ENCODE data around the gene FTH1.
A peak's percentile ranks its signal among the peaks of the same experiment; 100 is the strongest.

Gene FTH1

GRCh38 chr11:61949169-61950034 lies 18.0 kb downstream of the FTH1 start:
- no peak for DNase-seq (ENCODE audit: low read depth in 2 of 2, low spot score in 1 of 2)

- no peak for DNase-seq (ENCODE audit: low read depth in 2 of 2, low spot score in 1 of 2)
Observed at GRCh38 chr11:61948505-61948904, 18.9 kb downstream of the FTH1 start.

GRCh38 chr11:61947486-61948210 lies 19.8 kb downstream of the FTH1 start:
- DNase-seq (ENCODE audit: low read depth in 2 of 2, low spot score in 1 of 2): peak in 1 of 2 donors; percentile 49

- no peak for DNase-seq (ENCODE audit: low read depth in 2 of 2, low spot score in 1 of 2)
Observed at GRCh38 chr11:61946894-61947293, 20.5 kb downstream of the FTH1 start.

- no peak for DNase-seq (ENCODE audit: low read depth in 2 of 2, low spot score in 1 of 2)
Observed at GRCh38 chr11:61945191-61945590, 22.2 kb downstream of the FTH1 start.

GRCh38 chr11:61940466-61940865 lies 27.0 kb downstream of the FTH1 start:
- no peak for DNase-seq (ENCODE audit: low read depth in 2 of 2, low spot score in 1 of 2)

GRCh38 chr11:61935861-61936260 lies 31.6 kb downstream of the FTH1 start:
- DNase-seq (ENCODE audit: low read depth in 2 of 2, low spot score in 1 of 2): no peak

- DNase-seq (ENCODE audit: low read depth in 2 of 2, low spot score in 1 of 2): no peak
Observed at GRCh38 chr11:61930933-61931332, 36.5 kb downstream of the FTH1 start.

- DNase-seq (ENCODE audit: low read depth in 2 of 2, low spot score in 1 of 2): no peak
Observed at GRCh38 chr11:61928606-61929005, 38.8 kb downstream of the FTH1 start.

GRCh38 chr11:61927501-61927900 lies 39.9 kb downstream of the FTH1 start:
- no peak for DNase-seq (ENCODE audit: low read depth in 2 of 2, low spot score in 1 of 2)

- no peak for DNase-seq (ENCODE audit: low read depth in 2 of 2, low spot score in 1 of 2)
Observed at GRCh38 chr11:61926235-61926634, 41.2 kb downstream of the FTH1 start.

- no peak for DNase-seq (ENCODE audit: low read depth in 2 of 2, low spot score in 1 of 2)
Observed at GRCh38 chr11:61925736-61926135, 41.7 kb downstream of the FTH1 start.

GRCh38 chr11:61924064-61924455 lies 43.4 kb downstream of the FTH1 start:
- no peak for DNase-seq (ENCODE audit: low read depth in 2 of 2, low spot score in 1 of 2)

- no peak for DNase-seq (ENCODE audit: low read depth in 2 of 2, low spot score in 1 of 2)
Observed at GRCh38 chr11:61923166-61924063, 44.0 kb downstream of the FTH1 start.

GRCh38 chr11:61922539-61922938 lies 44.9 kb downstream of the FTH1 start:
- no peak for DNase-seq (ENCODE audit: low read depth in 2 of 2, low spot score in 1 of 2)

GRCh38 chr11:61921446-61921845 lies 46.0 kb downstream of the FTH1 start:
- no peak for DNase-seq (ENCODE audit: low read depth in 2 of 2, low spot score in 1 of 2)

- DNase-seq (ENCODE audit: low read depth in 2 of 2, low spot score in 1 of 2): no peak
Observed at GRCh38 chr11:61919705-61920631, 47.5 kb downstream of the FTH1 start.

- no peak for DNase-seq (ENCODE audit: low read depth in 2 of 2, low spot score in 1 of 2)
Observed at GRCh38 chr11:61918938-61919704, 48.3 kb downstream of the FTH1 start.

GRCh38 chr11:61918251-61918937 lies 49.0 kb downstream of the FTH1 start:
- no peak for DNase-seq (ENCODE audit: low read depth in 2 of 2, low spot score in 1 of 2)

All from stimulated activated CD8-positive, alpha-beta memory T cell treated with anti-CD3 and anti-CD28 coated beads, Interleukin-4, amount 100 ng/mL, for 1 hour (primary cell).